ENCODE data around the gene PRKCZ.

The PRKCZ gene

GRCh38 chr1:2192031-2192995 is 142.1 kb downstream of the PRKCZ start:
- no peak for FAIRE-seq

GRCh38 chr1:2193514-2194281 is 143.5 kb downstream of the PRKCZ start:
- DNase-seq (ENCODE audit: low spot score) (peak; percentile 18), FAIRE-seq (no peak)

More at GRCh38 chr1:2192031-2192995, 142.1 kb downstream of the PRKCZ start:
- DNase-seq (ENCODE audit: low spot score), result no peak

- no peak for FAIRE-seq
Observed at GRCh38 chr1:2194319-2194897, 144.2 kb downstream of the PRKCZ start, which contains the start of gene FAAP20. FAAP20 (minus strand) TSS chr1:2194772; CDS start chr1:2194749, 23 bp downstream.

GRCh38 chr1:2194898-2195673 is 144.9 kb downstream of the PRKCZ start:
- FAIRE-seq, result no peak

More at GRCh38 chr1:2194319-2194897, 144.2 kb downstream of the PRKCZ start, which contains the start of gene FAAP20:
- peak; percentile 86 for DNase-seq (ENCODE audit: low spot score)

GRCh38 chr1:2195785-2196184 is 145.6 kb downstream of the PRKCZ start:
- FAIRE-seq (no peak), DNase-seq (ENCODE audit: low spot score) (no peak)

More at GRCh38 chr1:2194898-2195673, 144.9 kb downstream of the PRKCZ start:
- peak; percentile 91 for DNase-seq (ENCODE audit: low spot score)

- FAIRE-seq, result no peak
- no peak for DNase-seq (ENCODE audit: low spot score)
Observed at GRCh38 chr1:2196901-2197638, 146.9 kb downstream of the PRKCZ start.

- DNase-seq (ENCODE audit: low spot score), result no peak
- FAIRE-seq, result no peak
Observed at GRCh38 chr1:2197707-2198165, 147.5 kb downstream of the PRKCZ start.

GRCh38 chr1:2198571-2198970 is 148.4 kb downstream of the PRKCZ start:
- no peak for DNase-seq (ENCODE audit: low spot score)
- FAIRE-seq, result no peak

- DNase-seq (ENCODE audit: low spot score), result no peak
- FAIRE-seq, result no peak
Observed at GRCh38 chr1:2199042-2199810, 149.0 kb downstream of the PRKCZ start.

GRCh38 chr1:2200308-2200943 is 150.2 kb downstream of the PRKCZ start:
- no peak for DNase-seq (ENCODE audit: low spot score)
- no peak for FAIRE-seq

- DNase-seq (ENCODE audit: low spot score) (no peak), FAIRE-seq (no peak)
Observed at GRCh38 chr1:2201062-2201461, 150.9 kb downstream of the PRKCZ start.

GRCh38 chr1:2202008-2202575 is 151.9 kb downstream of the PRKCZ start:
- FAIRE-seq (no peak), DNase-seq (ENCODE audit: low spot score) (no peak)

GRCh38 chr1:2202843-2203601 is 152.8 kb downstream of the PRKCZ start:
- FAIRE-seq (no peak), DNase-seq (ENCODE audit: low spot score) (no peak)

- no peak for DNase-seq (ENCODE audit: low spot score)
- FAIRE-seq, result no peak
Observed at GRCh38 chr1:2203671-2204414, 153.6 kb downstream of the PRKCZ start.

GRCh38 chr1:2204415-2205190 is 154.4 kb downstream of the PRKCZ start:
- no peak for FAIRE-seq
- peak; percentile 87 for DNase-seq (ENCODE audit: low spot score)

All from urothelium cell line (cell line).